ENCODE measurements around the gene SPAG9. TPM values are rescaled to one million over a fixed set of nuclear protein-coding genes. Genes with fewer than 3 reads are reported as not detected.

Gene SPAG9
- total RNA-seq, 1 donor = 192 TPM

- peaks cover 71% of the 10 kb centered on the region for H3K36me3 ChIP-seq (ENCODE audit: insufficient read depth, low read length)
- DNase-seq (ENCODE audit: insufficient read length, low spot score, missing footprints) = peak; percentile 65
- H3K9me3 ChIP-seq (ENCODE audit: low read depth, low read length) = no peaks in the 10 kb centered on the region
- no peaks in the 10 kb centered on the region for H4K20me1 ChIP-seq (ENCODE audit: insufficient read depth, low read length)
- no peak for TF ChIP-seq CTCF (IDR thresholded peaks at IDR 0.05; ENCODE audit: extremely low read depth, low read depth, low read length)
- H3K4me1 ChIP-seq (ENCODE audit: insufficient read depth, low read length) = peaks cover 16% of the 10 kb centered on the region
- H3K4me3 ChIP-seq (ENCODE audit: insufficient read depth, low read length) = no peak overlapping the region
- H3K27me3 ChIP-seq (ENCODE audit: insufficient read depth, low read length) = no peaks in the 10 kb centered on the region
- H3K79me2 ChIP-seq (ENCODE audit: insufficient read depth, low read length) = peaks cover 3% of the 10 kb centered on the region
- no peak overlapping the region for H2AFZ ChIP-seq (ENCODE audit: low read length)
- peak overlapping the region; percentile 57 for H3K27ac ChIP-seq (ENCODE audit: low read depth, low read length)
- H3K4me2 ChIP-seq (ENCODE audit: insufficient read depth, low read length) = peak overlapping the region; percentile 45
Measured at GRCh38 chr17:50986989-50987660, 133.5 kb downstream of the SPAG9 start.

GRCh38 chr17:50981279-50981678, 139.4 kb downstream of the SPAG9 start:
- Histone ChIP-seq H3K27ac (ENCODE audit: low read depth, low read length) (no peak overlapping the region), H3K4me1 (ENCODE audit: insufficient read depth, low read length) (peaks cover under 1% of the 10 kb centered on the region), H3K4me3 (ENCODE audit: insufficient read depth, low read length) (no peak overlapping the region), H3K4me2 (ENCODE audit: insufficient read depth, low read length) (no peak overlapping the region), H3K27me3 (ENCODE audit: insufficient read depth, low read length) (no peaks in the 10 kb centered on the region), H3K9me3 (ENCODE audit: low read depth, low read length) (no peaks in the 10 kb centered on the region), H3K36me3 (ENCODE audit: insufficient read depth, low read length) (peaks cover 65% of the 10 kb centered on the region), H3K79me2 (ENCODE audit: insufficient read depth, low read length) (peaks cover 3% of the 10 kb centered on the region), H4K20me1 (ENCODE audit: insufficient read depth, low read length) (no peaks in the 10 kb centered on the region), H2AFZ (ENCODE audit: low read length) (no peak overlapping the region)
- no peak for DNase-seq (ENCODE audit: insufficient read length, low spot score, missing footprints)
- TF ChIP-seq CTCF (IDR thresholded peaks at IDR 0.05; ENCODE audit: extremely low read depth, low read depth, low read length) = no peak

- Histone ChIP-seq H3K36me3 (ENCODE audit: insufficient read depth, low read length) (peaks cover 60% of the 10 kb centered on the region), H3K4me3 (ENCODE audit: insufficient read depth, low read length) (no peak overlapping the region), H2AFZ (ENCODE audit: low read length) (no peak overlapping the region), H3K27ac (ENCODE audit: low read depth, low read length) (no peak overlapping the region), H3K4me1 (ENCODE audit: insufficient read depth, low read length) (no peaks in the 10 kb centered on the region), H3K4me2 (ENCODE audit: insufficient read depth, low read length) (no peak overlapping the region), H3K9me3 (ENCODE audit: low read depth, low read length) (no peaks in the 10 kb centered on the region), H3K79me2 (ENCODE audit: insufficient read depth, low read length) (no peaks in the 10 kb centered on the region), H4K20me1 (ENCODE audit: insufficient read depth, low read length) (no peaks in the 10 kb centered on the region), H3K27me3 (ENCODE audit: insufficient read depth, low read length) (no peaks in the 10 kb centered on the region)
- no peak for TF ChIP-seq CTCF (IDR thresholded peaks at IDR 0.05; ENCODE audit: extremely low read depth, low read depth, low read length)
- no peak for DNase-seq (ENCODE audit: insufficient read length, low spot score, missing footprints)
Measured at GRCh38 chr17:50979524-50979927, 141.1 kb downstream of the SPAG9 start.

GRCh38 chr17:50977487-50978159, 143.0 kb downstream of the SPAG9 start:
- Histone ChIP-seq H3K27ac (ENCODE audit: low read depth, low read length) (peak overlapping the region; percentile 29), H4K20me1 (ENCODE audit: insufficient read depth, low read length) (no peaks in the 10 kb centered on the region), H3K27me3 (ENCODE audit: insufficient read depth, low read length) (no peaks in the 10 kb centered on the region), H3K9me3 (ENCODE audit: low read depth, low read length) (no peaks in the 10 kb centered on the region), H3K36me3 (ENCODE audit: insufficient read depth, low read length) (peaks cover 63% of the 10 kb centered on the region), H3K79me2 (ENCODE audit: insufficient read depth, low read length) (no peaks in the 10 kb centered on the region), H3K4me1 (ENCODE audit: insufficient read depth, low read length) (no peaks in the 10 kb centered on the region), H2AFZ (ENCODE audit: low read length) (no peak overlapping the region), H3K4me3 (ENCODE audit: insufficient read depth, low read length) (no peak overlapping the region), H3K4me2 (ENCODE audit: insufficient read depth, low read length) (no peak overlapping the region)
- no peak for TF ChIP-seq CTCF (IDR thresholded peaks at IDR 0.05; ENCODE audit: extremely low read depth, low read depth, low read length)
- no peak for DNase-seq (ENCODE audit: insufficient read length, low spot score, missing footprints)
